ENCODE results near the gene DMP1. TPM values are rescaled to one million over a fixed set of nuclear protein-coding genes. Genes with fewer than 3 reads are reported as not detected.

DMP1 gene
- total RNA-seq, 1 donor from 2014 or later = 0.12 TPM

DNA sequence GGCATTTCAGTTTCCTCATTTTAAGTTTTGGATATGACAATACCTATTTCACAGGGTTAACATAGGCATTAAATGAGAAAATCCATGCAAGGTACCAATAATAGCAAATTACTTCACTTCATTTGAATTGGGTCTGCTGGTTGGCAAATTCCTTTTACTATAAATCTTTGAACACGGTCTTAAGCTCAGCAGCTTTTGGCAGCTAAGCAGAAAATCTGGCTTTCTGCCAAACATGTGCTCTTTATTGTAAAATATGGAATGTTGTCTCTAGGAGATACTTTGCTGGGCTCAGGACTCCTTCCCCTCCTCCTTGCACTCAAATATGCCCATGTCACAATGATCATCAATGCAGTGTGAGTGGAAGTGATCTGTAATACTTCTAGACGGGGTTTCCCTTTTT, 16.8 kb upstream of the DMP1 start:
- Mint-ChIP-seq H3K4me1 (ENCODE audit: unreplicated experiment) (peaks cover 7% of the 10 kb centered on the region), H3K4me3 (no peak overlapping the region), H3K9me3 (peaks cover 6% of the 10 kb centered on the region), H3K36me3 (no peaks in the 10 kb centered on the region), H3K27me3 (peaks cover 3% of the 10 kb centered on the region), H3K27ac (no peak overlapping the region)
- TF ChIP-seq, protein P1, sequence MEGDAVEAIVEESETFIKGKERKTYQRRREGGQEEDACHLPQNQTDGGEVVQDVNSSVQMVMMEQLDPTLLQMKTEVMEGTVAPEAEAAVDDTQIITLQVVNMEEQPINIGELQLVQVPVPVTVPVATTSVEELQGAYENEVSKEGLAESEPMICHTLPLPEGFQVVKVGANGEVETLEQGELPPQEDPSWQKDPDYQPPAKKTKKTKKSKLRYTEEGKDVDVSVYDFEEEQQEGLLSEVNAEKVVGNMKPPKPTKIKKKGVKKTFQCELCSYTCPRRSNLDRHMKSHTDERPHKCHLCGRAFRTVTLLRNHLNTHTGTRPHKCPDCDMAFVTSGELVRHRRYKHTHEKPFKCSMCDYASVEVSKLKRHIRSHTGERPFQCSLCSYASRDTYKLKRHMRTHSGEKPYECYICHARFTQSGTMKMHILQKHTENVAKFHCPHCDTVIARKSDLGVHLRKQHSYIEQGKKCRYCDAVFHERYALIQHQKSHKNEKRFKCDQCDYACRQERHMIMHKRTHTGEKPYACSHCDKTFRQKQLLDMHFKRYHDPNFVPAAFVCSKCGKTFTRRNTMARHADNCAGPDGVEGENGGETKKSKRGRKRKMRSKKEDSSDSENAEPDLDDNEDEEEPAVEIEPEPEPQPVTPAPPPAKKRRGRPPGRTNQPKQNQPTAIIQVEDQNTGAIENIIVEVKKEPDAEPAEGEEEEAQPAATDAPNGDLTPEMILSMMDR (conservative IDR thresholded peaks at IDR 0.05) = no peak
- no peak for DNase-seq (ENCODE audit: extremely low spot score, unreplicated experiment)

DNA sequence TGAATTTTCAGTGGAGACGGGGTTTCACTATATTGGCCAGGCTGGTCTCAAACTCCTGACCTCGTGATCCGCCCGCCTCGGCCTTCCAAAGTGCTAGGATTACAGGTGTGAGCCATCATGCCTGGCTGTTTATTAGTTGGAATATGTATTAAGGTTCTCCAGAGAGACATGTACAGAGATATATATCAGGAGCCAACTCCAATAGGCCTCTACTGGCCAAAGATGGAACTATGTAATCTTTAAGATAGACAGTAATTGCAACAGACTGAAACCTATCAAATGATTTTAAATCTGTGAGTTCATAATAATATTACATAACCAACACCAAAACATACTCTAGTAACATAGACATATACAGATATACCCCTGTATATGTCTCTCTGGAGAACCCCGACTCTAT, 5.8 kb upstream of the DMP1 start:
- Mint-ChIP-seq H3K27me3 (peaks cover 9% of the 10 kb centered on the region), H3K4me3 (no peak overlapping the region), H3K36me3 (no peaks in the 10 kb centered on the region), H3K27ac (no peak overlapping the region), H3K4me1 (ENCODE audit: unreplicated experiment) (no peaks in the 10 kb centered on the region), H3K9me3 (no peaks in the 10 kb centered on the region)
- TF ChIP-seq, protein P1 (conservative IDR thresholded peaks at IDR 0.05) = peak; percentile 46
- no peak for DNase-seq (ENCODE audit: extremely low spot score, unreplicated experiment)

DNA sequence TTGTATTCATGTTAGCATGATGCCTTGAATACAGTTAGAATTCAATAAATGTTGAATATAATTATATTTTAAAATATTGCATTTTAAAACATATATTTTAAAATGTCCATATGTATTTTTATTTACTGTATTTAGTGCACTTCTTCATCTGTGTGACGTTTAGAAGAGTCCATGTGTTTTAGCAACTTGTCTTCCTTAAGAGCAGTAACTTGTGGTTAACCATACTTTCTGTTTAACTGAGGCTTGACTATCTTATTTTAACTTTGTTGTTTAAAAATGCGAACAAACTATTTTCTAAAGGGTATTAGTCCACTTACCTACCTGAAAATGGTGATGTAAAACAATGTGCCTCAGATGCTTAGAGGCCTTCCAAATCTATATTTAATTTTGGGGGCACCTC, 858 bp downstream of the DMP1 start:
- Mint-ChIP-seq H3K27ac (no peak overlapping the region), H3K9me3 (no peaks in the 10 kb centered on the region), H3K4me3 (no peak overlapping the region), H3K27me3 (no peaks in the 10 kb centered on the region), H3K36me3 (no peaks in the 10 kb centered on the region), H3K4me1 (ENCODE audit: unreplicated experiment) (peaks cover 11% of the 10 kb centered on the region)
- DNase-seq (ENCODE audit: extremely low spot score, unreplicated experiment) = no peak
- TF ChIP-seq, protein P1 (conservative IDR thresholded peaks at IDR 0.05) = no peak

DNA sequence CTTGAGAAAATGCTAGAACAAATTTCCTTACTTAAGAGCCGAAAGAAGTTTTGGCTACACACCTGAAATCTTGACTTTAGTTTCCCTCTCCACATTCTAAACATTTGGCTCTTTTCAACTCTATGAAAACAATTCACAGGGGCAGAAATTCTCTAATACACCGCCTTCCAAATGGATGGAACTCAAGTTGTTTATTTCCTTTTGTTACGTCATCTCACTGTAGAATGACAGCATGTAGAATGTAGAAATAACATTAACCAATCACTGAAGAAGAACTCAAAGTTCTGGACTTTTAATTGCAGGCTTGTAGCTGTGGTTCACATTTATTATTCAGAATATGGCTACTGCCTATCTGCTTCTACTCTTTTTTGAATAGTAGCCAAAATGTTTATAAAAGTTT, 1.9 kb downstream of the DMP1 start:
- H3K27me3 Mint-ChIP-seq = no peaks in the 10 kb centered on the region
- H3K27ac Mint-ChIP-seq = no peak overlapping the region
- no peaks in the 10 kb centered on the region for H3K36me3 Mint-ChIP-seq
- TF ChIP-seq, protein P1 (conservative IDR thresholded peaks at IDR 0.05) = no peak
- peaks cover 11% of the 10 kb centered on the region for H3K4me1 Mint-ChIP-seq (ENCODE audit: unreplicated experiment)
- H3K4me3 Mint-ChIP-seq = no peak overlapping the region
- no peak for DNase-seq (ENCODE audit: extremely low spot score, unreplicated experiment)
- H3K9me3 Mint-ChIP-seq = no peaks in the 10 kb centered on the region

DNA sequence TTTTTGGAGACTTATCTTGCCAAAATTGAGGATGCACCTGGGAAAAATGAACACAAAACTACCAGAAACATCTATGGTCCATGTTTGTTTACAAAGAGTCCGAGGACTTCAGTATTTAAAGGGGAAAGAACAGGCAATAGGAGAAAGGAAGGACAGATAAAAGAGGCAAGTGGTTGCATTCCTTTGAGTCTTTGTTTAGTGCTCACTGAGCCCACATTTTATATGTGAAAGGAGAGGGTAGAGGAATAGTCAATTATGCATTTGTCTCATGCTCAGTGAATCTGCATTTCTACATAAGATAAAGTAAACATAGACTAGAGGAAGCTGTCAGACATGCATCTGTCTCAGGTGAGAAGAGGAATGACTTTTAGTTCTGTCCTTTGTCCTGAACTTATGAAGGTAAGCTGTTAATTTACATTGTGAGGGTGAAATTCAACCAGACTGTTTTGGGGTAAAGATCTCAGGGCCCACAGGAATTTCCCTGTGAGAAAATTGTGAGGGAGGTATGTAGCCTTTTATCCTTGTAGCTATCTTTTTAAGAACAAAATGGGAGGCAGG, 4.5 kb downstream of the DMP1 start:
- H3K9me3 Mint-ChIP-seq = no peaks in the 10 kb centered on the region
- no peaks in the 10 kb centered on the region for H3K27me3 Mint-ChIP-seq
- TF ChIP-seq, protein P1 (conservative IDR thresholded peaks at IDR 0.05) = no peak
- DNase-seq (ENCODE audit: extremely low spot score, unreplicated experiment) = no peak
- H3K4me3 Mint-ChIP-seq = no peak overlapping the region
- no peak overlapping the region for H3K27ac Mint-ChIP-seq
- H3K4me1 Mint-ChIP-seq (ENCODE audit: unreplicated experiment) = peaks cover 17% of the 10 kb centered on the region
- no peaks in the 10 kb centered on the region for H3K36me3 Mint-ChIP-seq

DNA sequence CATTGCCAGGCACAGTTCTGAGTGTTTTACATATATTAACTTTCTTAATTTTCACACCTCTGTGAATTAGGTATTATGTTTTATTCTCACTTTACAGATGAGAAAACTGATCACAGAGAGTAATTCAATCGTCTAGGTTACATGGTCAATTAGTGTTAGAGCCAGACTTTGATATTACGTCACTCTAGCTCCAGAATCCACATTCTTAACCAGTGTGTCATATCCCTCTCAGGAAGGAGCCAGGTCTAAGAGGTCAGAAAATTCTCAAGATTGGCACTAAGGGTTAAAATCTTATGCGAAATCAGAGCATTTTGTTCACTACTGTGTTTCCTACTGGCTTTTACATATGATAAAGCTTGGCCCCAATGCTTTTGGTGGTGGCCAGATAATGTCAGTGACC, 7.4 kb downstream of the DMP1 start:
- no peak for DNase-seq (ENCODE audit: extremely low spot score, unreplicated experiment)
- Mint-ChIP-seq H3K27me3 (no peaks in the 10 kb centered on the region), H3K4me3 (no peak overlapping the region), H3K27ac (no peak overlapping the region), H3K9me3 (no peaks in the 10 kb centered on the region), H3K36me3 (no peaks in the 10 kb centered on the region), H3K4me1 (ENCODE audit: unreplicated experiment) (peaks cover 20% of the 10 kb centered on the region)
- TF ChIP-seq, protein P1 (conservative IDR thresholded peaks at IDR 0.05) = no peak
